HCT116 (cell line): ENCODE measurements around the gene BPIFA1. TPM values are rescaled to one million over a fixed set of nuclear protein-coding genes. Genes with fewer than 3 reads are reported as not detected.

Experiments
- ATAC-seq: fragments of 200-7000 bp; cut with Tn5 transposase; 2 replicates; pipeline ENCODE4 v1.9.1; 2020; ENCODE audit warnings: mild to moderate bottlenecking, moderate library complexity
- BruUV-seq: library from RNA; stranded (reverse); fragments of 400-500 nt; replicated peaks from 2 replicates; lab custom pipeline; 2021; lab: Mats Ljungman, UMichigan
- CTCF ChIA-PET: fragments of 300-600 bp; sonication (Branson Sonifier 250); formaldehyde crosslinking; loops from one replicate; lab custom pipeline; 2021; ENCODE audit warnings: antibody characterized with exemption; lab: Charles Lee
- POLR2A ChIA-PET: fragments of 300-600, 350-600 bp; sonication (Branson Sonifier 250); formaldehyde crosslinking; loops from one replicate; lab custom pipeline; 2021; ENCODE audit warnings: antibody characterized with exemption; lab: Charles Lee
- RAD21 ChIA-PET, 2 experiments: fragments of 300-600 bp; sonication (Branson Sonifier 250); formaldehyde crosslinking; loops; one replicate each; lab custom pipeline; 2023; ENCODE audit warnings: low total read pairs in 2 of 2; ENCODE audit not compliant: uncharacterized antibody in 2 of 2, unreplicated experiment in 2 of 2, low non-redundant PET in 1 of 2; lab: Charles Lee
- DNase-seq: peaks from one replicate; pipeline ENCODE4 v3.0.0-alpha.2; 2010; ENCODE audit warnings: low read depth, low spot score
- H2AFZ ChIP-seq: fragments of 200-600 bp; shearing (Covaris generic), sonication (generic); 2 replicates; pipeline ENCODE4 v1.6.1; 2017; ENCODE audit warnings: low read depth, mixed run types, mixed read lengths, antibody characterized with exemption, low read length; ENCODE audit not compliant: poor library complexity, severe bottlenecking
- H3K27ac ChIP-seq: 2 replicates; pipeline ENCODE4 v1.5.1; 2012; ENCODE audit warnings: low read depth, low read length
- H3K27me3 ChIP-seq: fragments of 200-600 bp; sonication (generic); 2 replicates; pipeline ENCODE4 v1.6.1; 2016; ENCODE audit warnings: mixed run types, low read length, mixed read lengths; ENCODE audit not compliant: insufficient read depth
- H3K36me3 ChIP-seq, 2 experiments: fragments of 200-500 bp in 1 of 2; fragments of 200-600 bp in 1 of 2; sonication (Bioruptor generic) in 1 of 2; sonication (generic) in 1 of 2; 2 replicates each; pipeline versions ENCODE4 v1.5.1 to v1.6.1; 2014 to 2016; ENCODE audit warnings: low read length in 2 of 2, inconsistent platforms in 1 of 2, mixed read lengths in 1 of 2, mixed run types in 1 of 2; ENCODE audit not compliant: insufficient read depth in 2 of 2, control insufficient read depth in 1 of 2
- H3K4me1 ChIP-seq, 2 experiments: fragments of 200-600 bp in 1 of 2; sonication (generic) in 1 of 2; 2 replicates each; pipeline versions ENCODE4 v1.5.1 to v1.6.1; 2012 to 2017; ENCODE audit warnings: low read length in 2 of 2, inconsistent platforms in 1 of 2, mild to moderate bottlenecking in 1 of 2, mixed read lengths in 1 of 2, mixed run types in 1 of 2, moderate library complexity in 1 of 2; ENCODE audit not compliant: insufficient read depth in 2 of 2, control insufficient read depth in 1 of 2
- H3K4me2 ChIP-seq: fragments of 200-600 bp; sonication (generic); 2 replicates; pipeline ENCODE4 v1.6.1; 2017; ENCODE audit warnings: mixed run types, low read length, mixed read lengths
- H3K4me3 ChIP-seq, 2 experiments: fragments of 200-600 bp in 1 of 2; sonication (generic) in 1 of 2; replicated peaks in 1 of 2; 2 replicates each; pipeline ENCODE4 v1.5.1; 2011 to 2016; ENCODE audit warnings: low read length in 2 of 2, control low read depth in 1 of 2, low read depth in 1 of 2, mild to moderate bottlenecking in 1 of 2, mixed read lengths in 1 of 2, mixed run types in 1 of 2
- H3K79me2 ChIP-seq: fragments of 200-600 bp; sonication (generic); 2 replicates; pipeline ENCODE4 v1.6.1; 2017; ENCODE audit warnings: mild to moderate bottlenecking, mixed run types, low read length, moderate library complexity, mixed read lengths; ENCODE audit not compliant: insufficient read depth
- H3K9ac ChIP-seq: fragments of 200-600 bp; sonication (generic); 2 replicates; pipeline ENCODE4 v1.6.1; 2016; ENCODE audit warnings: low read length, mixed read lengths
- H3K9me2 ChIP-seq: fragments of 200-600 bp; sonication (generic), shearing (Covaris generic); 2 replicates; pipeline ENCODE4 v1.6.1; 2017; ENCODE audit warnings: mixed run types, mild to moderate bottlenecking, moderate library complexity; ENCODE audit not compliant: insufficient read depth
- H3K9me3 ChIP-seq, 2 experiments: fragments of 200-500 bp in 1 of 2; fragments of 200-600 bp in 1 of 2; sonication (Bioruptor generic) in 1 of 2; sonication (generic) in 1 of 2; 2 replicates each; pipeline ENCODE4 v1.6.1; 2014 to 2017; ENCODE audit warnings: low read length in 2 of 2, mixed read lengths in 2 of 2, inconsistent platforms in 1 of 2, low read depth in 1 of 2, mild to moderate bottlenecking in 1 of 2, mixed run types in 1 of 2, moderate library complexity in 1 of 2; ENCODE audit not compliant: control insufficient read depth in 1 of 2, insufficient read depth in 1 of 2
- H4K20me1 ChIP-seq: fragments of 200-600 bp; sonication (generic), shearing (Covaris generic); 2 replicates; pipeline ENCODE4 v1.6.1; 2017; ENCODE audit warnings: mixed run types, mild to moderate bottlenecking, moderate library complexity; ENCODE audit not compliant: insufficient read depth
- CBX3 ChIP-seq: IDR thresholded peaks from 2 replicates; pipeline ENCODE4 v1.6.1; 2012; ENCODE audit warnings: low read depth
- EGR1 ChIP-seq: IDR thresholded peaks from 2 replicates; pipeline ENCODE4 v1.6.1; 2012; ENCODE audit warnings: low read depth
- FOSL1 ChIP-seq: IDR thresholded peaks from 2 replicates; pipeline ENCODE4 v1.6.1; 2012; ENCODE audit warnings: low read depth
- RAD21 ChIP-seq: IDR thresholded peaks from 2 replicates; pipeline ENCODE4 v1.6.1; 2012; ENCODE audit warnings: low read depth, mild to moderate bottlenecking
- YY1 ChIP-seq: IDR thresholded peaks from 2 replicates; pipeline ENCODE4 v1.6.1; 2011; ENCODE audit warnings: low read length, low read depth, moderate library complexity, mild to moderate bottlenecking; ENCODE audit not compliant: insufficient replicate concordance; ENCODE audit errors: extremely low read depth
- ZBTB33 ChIP-seq: IDR thresholded peaks from 2 replicates; pipeline ENCODE4 v1.6.1; 2011; ENCODE audit warnings: mild to moderate bottlenecking, low read length, moderate library complexity; ENCODE audit not compliant: insufficient replicate concordance; ENCODE audit errors: extremely low read depth
- ZFX ChIP-seq: fragments of 450-650 bp; IDR thresholded peaks from 2 replicates; pipeline ENCODE4 v1.6.1; 2017
- intact Hi-C: fragments of 100-400 bp; cut with micrococcal nuclease; formaldehyde crosslinking; loops from 2 replicates; pipeline ENCODE4 v1.10.0; 2022
- total RNA-seq: library from RNA; stranded (reverse); gene quantifications from one replicate; pipeline ENCODE4 v1.2.1, GENCODE V29; 2021; ENCODE audit not compliant: unreplicated experiment
- TF ChIP-seq, protein P1 (sequence below), 3 experiments: fragments of 200-600 bp in 1 of 3; sonication (generic) in 1 of 3; IDR thresholded peaks in 2 of 3; conservative IDR thresholded peaks in 1 of 3; 2 replicates each; pipeline ENCODE4 v1.5.1; 2012 to 2017; ENCODE audit warnings: low read depth in 2 of 3, low read length in 2 of 3, antibody characterized with exemption in 1 of 3, borderline replicate concordance in 1 of 3, control low read depth in 1 of 3, mild to moderate bottlenecking in 1 of 3, mixed read lengths in 1 of 3, mixed run types in 1 of 3, moderate library complexity in 1 of 3; ENCODE audit not compliant: insufficient read depth in 1 of 3

The BPIFA1 gene
- total RNA-seq, 1 experiment from 2014 or later = not detected

GRCh38 chr20:33246077-33246476 is 10.3 kb downstream of the BPIFA1 start:
- no peak overlapping the region for H3K4me2 ChIP-seq
- no peak overlapping the region for H3K9ac ChIP-seq
- TF ChIP-seq CBX3 = no peak
- TF ChIP-seq YY1 = no peak
- TF ChIP-seq RAD21 = no peak
- TF ChIP-seq EGR1 = no peak
- TF ChIP-seq ZBTB33 = no peak
- TF ChIP-seq, protein P1, sequence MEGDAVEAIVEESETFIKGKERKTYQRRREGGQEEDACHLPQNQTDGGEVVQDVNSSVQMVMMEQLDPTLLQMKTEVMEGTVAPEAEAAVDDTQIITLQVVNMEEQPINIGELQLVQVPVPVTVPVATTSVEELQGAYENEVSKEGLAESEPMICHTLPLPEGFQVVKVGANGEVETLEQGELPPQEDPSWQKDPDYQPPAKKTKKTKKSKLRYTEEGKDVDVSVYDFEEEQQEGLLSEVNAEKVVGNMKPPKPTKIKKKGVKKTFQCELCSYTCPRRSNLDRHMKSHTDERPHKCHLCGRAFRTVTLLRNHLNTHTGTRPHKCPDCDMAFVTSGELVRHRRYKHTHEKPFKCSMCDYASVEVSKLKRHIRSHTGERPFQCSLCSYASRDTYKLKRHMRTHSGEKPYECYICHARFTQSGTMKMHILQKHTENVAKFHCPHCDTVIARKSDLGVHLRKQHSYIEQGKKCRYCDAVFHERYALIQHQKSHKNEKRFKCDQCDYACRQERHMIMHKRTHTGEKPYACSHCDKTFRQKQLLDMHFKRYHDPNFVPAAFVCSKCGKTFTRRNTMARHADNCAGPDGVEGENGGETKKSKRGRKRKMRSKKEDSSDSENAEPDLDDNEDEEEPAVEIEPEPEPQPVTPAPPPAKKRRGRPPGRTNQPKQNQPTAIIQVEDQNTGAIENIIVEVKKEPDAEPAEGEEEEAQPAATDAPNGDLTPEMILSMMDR (IDR thresholded peaks at IDR 0.05 in 2 of 3, conservative IDR thresholded peaks at IDR 0.05 in 1 of 3; ENCODE audit: borderline replicate concordance in 1 of 3, insufficient read depth in 1 of 3, low read depth in 2 of 3, low read length in 2 of 3) = no peak
- no peak for TF ChIP-seq FOSL1
- TF ChIP-seq ZFX = no peak
- H4K20me1 ChIP-seq = no peaks in the 10 kb centered on the region
- ATAC-seq (no peak), DNase-seq (no peak)
- POLR2A ChIA-PET = no interaction called here
- intact Hi-C loops = no loop called here
- H3K9me3 ChIP-seq = no peaks in the 10 kb centered on the region
- BruUV-seq = no TSS peak
- peaks cover 10% of the 10 kb centered on the region for H3K27me3 ChIP-seq
- no peak overlapping the region for H2AFZ ChIP-seq
- H3K79me2 ChIP-seq = no peaks in the 10 kb centered on the region
- CTCF ChIA-PET = no interaction called here
- H3K9me2 ChIP-seq = no peaks in the 10 kb centered on the region
- RAD21 ChIA-PET = no interaction called here
- H3K4me3 ChIP-seq = no peak overlapping the region
- no peaks in the 10 kb centered on the region for H3K36me3 ChIP-seq
- no peak overlapping the region for H3K27ac ChIP-seq
- no peaks in the 10 kb centered on the region for H3K4me1 ChIP-seq
